ENCODE measurements around the gene NLRX1. TPM values are rescaled to one million over a fixed set of nuclear protein-coding genes. Genes with fewer than 3 reads are reported as not detected.

Gene NLRX1
- total RNA-seq, 4 donors from 2014 or later, result 7.9 to 26.0 (median 14.7) TPM

GRCh38 chr11:119229288-119229672 lies 60.8 kb downstream of the NLRX1 start:
- no peak for DNase-seq (ENCODE audit: low spot score)
- TF ChIP-seq, protein P1, sequence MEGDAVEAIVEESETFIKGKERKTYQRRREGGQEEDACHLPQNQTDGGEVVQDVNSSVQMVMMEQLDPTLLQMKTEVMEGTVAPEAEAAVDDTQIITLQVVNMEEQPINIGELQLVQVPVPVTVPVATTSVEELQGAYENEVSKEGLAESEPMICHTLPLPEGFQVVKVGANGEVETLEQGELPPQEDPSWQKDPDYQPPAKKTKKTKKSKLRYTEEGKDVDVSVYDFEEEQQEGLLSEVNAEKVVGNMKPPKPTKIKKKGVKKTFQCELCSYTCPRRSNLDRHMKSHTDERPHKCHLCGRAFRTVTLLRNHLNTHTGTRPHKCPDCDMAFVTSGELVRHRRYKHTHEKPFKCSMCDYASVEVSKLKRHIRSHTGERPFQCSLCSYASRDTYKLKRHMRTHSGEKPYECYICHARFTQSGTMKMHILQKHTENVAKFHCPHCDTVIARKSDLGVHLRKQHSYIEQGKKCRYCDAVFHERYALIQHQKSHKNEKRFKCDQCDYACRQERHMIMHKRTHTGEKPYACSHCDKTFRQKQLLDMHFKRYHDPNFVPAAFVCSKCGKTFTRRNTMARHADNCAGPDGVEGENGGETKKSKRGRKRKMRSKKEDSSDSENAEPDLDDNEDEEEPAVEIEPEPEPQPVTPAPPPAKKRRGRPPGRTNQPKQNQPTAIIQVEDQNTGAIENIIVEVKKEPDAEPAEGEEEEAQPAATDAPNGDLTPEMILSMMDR (IDR thresholded peaks at IDR 0.05), result no peak
- ATAC-seq (ENCODE audit: low FRiP score), result no peak

DNA sequence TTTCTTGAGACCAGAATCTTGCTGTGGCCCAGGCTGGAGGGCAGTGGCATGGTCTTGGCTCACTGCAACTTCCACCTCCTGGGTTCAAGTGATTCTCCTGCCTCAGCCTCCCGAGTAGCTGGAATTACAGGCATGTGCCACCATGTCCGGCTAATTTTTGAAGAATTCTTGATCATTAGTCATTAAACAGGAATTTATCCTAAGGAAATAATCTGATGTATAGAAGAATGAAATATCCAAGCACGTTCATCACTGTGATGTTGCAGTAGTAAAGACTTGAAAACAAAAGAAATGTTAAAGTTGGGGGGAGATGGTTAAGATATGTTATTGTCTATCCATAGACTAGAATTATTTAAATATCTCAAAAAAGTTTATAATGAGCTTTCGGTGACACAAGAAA lies 61.2 kb downstream of the NLRX1 start:
- TF ChIP-seq, protein P1 (IDR thresholded peaks at IDR 0.05), result no peak
- DNase-seq (ENCODE audit: low spot score) (no peak), ATAC-seq (ENCODE audit: low FRiP score) (no peak)

Other genes with a start within 250 kb of the NLRX1 start
- 10 to 100 TPM; 13.5 to 24.0 (median 17.3) TPM for gene BCL9L, start 242.8 kb upstream of the NLRX1 start, total RNA-seq
- gene UPK2, start 212.4 kb upstream of the NLRX1 start, total RNA-seq, result not detected
- not detected for gene FOXR1, start 197.0 kb upstream of the NLRX1 start, total RNA-seq
- 10 to 100 TPM; 36.9 to 66.9 (median 50.9) TPM for gene CENATAC, start 170.6 kb upstream of the NLRX1 start, total RNA-seq
- 1,000 to 10,000 TPM; 1,426 to 2,619 (median 2,025) TPM for gene RPS25, start 150.4 kb upstream of the NLRX1 start, total RNA-seq
- 10 to 100 TPM; 43.2 to 61.7 (median 51.4) TPM for gene TRAPPC4, start 150.0 kb upstream of the NLRX1 start, total RNA-seq
- 10 to 100 TPM; 11.6 to 18.4 (median 14.0) TPM for gene SLC37A4, start 137.8 kb upstream of the NLRX1 start, total RNA-seq
- gene HYOU1, start 111.5 kb upstream of the NLRX1 start, total RNA-seq, result 10 to 100 TPM; 43.5 to 94.4 (median 63.7) TPM
- gene VPS11, start 100.9 kb upstream of the NLRX1 start, total RNA-seq, result 10 to 100 TPM; 31.5 to 39.2 (median 32.7) TPM
- gene HMBS, start 83.8 kb upstream of the NLRX1 start, total RNA-seq, result 10 to 100 TPM in 1 of 4 donors, 1 to 10 TPM in 3; 7.2 to 11.7 (median 8.5) TPM
- 10 to 100 TPM; 23.0 to 34.0 (median 28.5) TPM for gene DPAGT1, start 66.9 kb upstream of the NLRX1 start, total RNA-seq
- 10 to 100 TPM in 1 of 4 donors, 1 to 10 TPM in 3; 8.2 to 10.7 (median 9.0) TPM for gene C2CD2L, start 61.4 kb upstream of the NLRX1 start, total RNA-seq
- gene HINFP, start 47.1 kb upstream of the NLRX1 start, total RNA-seq, result 10 to 100 TPM; 10.2 to 31.0 (median 24.4) TPM
- under 1 TPM in 2 of 4 donors, not detected in 2; 0.09 to 0.32 TPM for gene ABCG4, start 19.7 kb upstream of the NLRX1 start, total RNA-seq
- gene NHERF4, start 16.8 kb downstream of the NLRX1 start, total RNA-seq, result 10 to 100 TPM in 1 of 4 donors, 1 to 10 TPM in 2, not detected in 1; 1.3 to 11.7 (median 1.4) TPM
- gene CBL, start 37.6 kb downstream of the NLRX1 start, total RNA-seq, result 10 to 100 TPM; 12.9 to 26.6 (median 20.9) TPM
- 1,000 to 10,000 TPM in 1 of 4 donors, 100 to 1,000 TPM in 3; 613 to 1,211 (median 746) TPM for gene MCAM, start 148.4 kb downstream of the NLRX1 start, total RNA-seq
- gene RNF26, start 165.8 kb downstream of the NLRX1 start, total RNA-seq, result 10 to 100 TPM in 1 of 4 donors, 1 to 10 TPM in 3; 8.9 to 11.1 (median 9.4) TPM
- gene C1QTNF5, start 172.2 kb downstream of the NLRX1 start, total RNA-seq, result 10 to 100 TPM; 18.0 to 74.2 (median 35.5) TPM
- not detected for gene MFRP, start 178.0 kb downstream of the NLRX1 start, total RNA-seq
- gene USP2, start 213.0 kb downstream of the NLRX1 start, total RNA-seq, result 10 to 100 TPM in 2 of 4 donors, under 1 TPM in 2; 0.63 to 18.7 (median 9.2) TPM